Neural cell (in vitro differentiated cells): ENCODE data around the gene DNAJC3.

Source experiments
- EP300 ChIP-seq: fragments of 450-650 bp; conservative IDR thresholded peaks from 2 replicates; pipeline ENCODE4 v1.6.1; 2014; ENCODE audit warnings: antibody characterized with exemption, mild to moderate bottlenecking, moderate library complexity; ENCODE audit not compliant: poor library complexity, severe bottlenecking
- EZH2 ChIP-seq: fragments of 200-600, 300-800 bp; shearing (Covaris generic), sonication (generic); IDR thresholded peaks from 2 replicates; pipeline ENCODE4 v1.6.1; 2014; ENCODE audit warnings: antibody characterized with exemption, low read length, borderline replicate concordance, mild to moderate bottlenecking; ENCODE audit not compliant: insufficient read depth, poor library complexity, severe bottlenecking
- TF ChIP-seq, protein P1 (sequence below): fragments of 450-650 bp; IDR thresholded peaks from 2 replicates; pipeline ENCODE4 v1.5.1; 2014; ENCODE audit warnings: antibody characterized with exemption, mild to moderate bottlenecking, moderate library complexity; ENCODE audit not compliant: poor library complexity, severe bottlenecking
- TF ChIP-seq, protein P2 (sequence below): IDR thresholded peaks from 2 replicates; pipeline ENCODE4 v1.6.1; 2012; ENCODE audit warnings: borderline replicate concordance

- no peak for TF ChIP-seq EZH2
- no peak for TF ChIP-seq EP300
- TF ChIP-seq, protein P1, sequence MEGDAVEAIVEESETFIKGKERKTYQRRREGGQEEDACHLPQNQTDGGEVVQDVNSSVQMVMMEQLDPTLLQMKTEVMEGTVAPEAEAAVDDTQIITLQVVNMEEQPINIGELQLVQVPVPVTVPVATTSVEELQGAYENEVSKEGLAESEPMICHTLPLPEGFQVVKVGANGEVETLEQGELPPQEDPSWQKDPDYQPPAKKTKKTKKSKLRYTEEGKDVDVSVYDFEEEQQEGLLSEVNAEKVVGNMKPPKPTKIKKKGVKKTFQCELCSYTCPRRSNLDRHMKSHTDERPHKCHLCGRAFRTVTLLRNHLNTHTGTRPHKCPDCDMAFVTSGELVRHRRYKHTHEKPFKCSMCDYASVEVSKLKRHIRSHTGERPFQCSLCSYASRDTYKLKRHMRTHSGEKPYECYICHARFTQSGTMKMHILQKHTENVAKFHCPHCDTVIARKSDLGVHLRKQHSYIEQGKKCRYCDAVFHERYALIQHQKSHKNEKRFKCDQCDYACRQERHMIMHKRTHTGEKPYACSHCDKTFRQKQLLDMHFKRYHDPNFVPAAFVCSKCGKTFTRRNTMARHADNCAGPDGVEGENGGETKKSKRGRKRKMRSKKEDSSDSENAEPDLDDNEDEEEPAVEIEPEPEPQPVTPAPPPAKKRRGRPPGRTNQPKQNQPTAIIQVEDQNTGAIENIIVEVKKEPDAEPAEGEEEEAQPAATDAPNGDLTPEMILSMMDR, result no peak
- TF ChIP-seq, protein P2, sequence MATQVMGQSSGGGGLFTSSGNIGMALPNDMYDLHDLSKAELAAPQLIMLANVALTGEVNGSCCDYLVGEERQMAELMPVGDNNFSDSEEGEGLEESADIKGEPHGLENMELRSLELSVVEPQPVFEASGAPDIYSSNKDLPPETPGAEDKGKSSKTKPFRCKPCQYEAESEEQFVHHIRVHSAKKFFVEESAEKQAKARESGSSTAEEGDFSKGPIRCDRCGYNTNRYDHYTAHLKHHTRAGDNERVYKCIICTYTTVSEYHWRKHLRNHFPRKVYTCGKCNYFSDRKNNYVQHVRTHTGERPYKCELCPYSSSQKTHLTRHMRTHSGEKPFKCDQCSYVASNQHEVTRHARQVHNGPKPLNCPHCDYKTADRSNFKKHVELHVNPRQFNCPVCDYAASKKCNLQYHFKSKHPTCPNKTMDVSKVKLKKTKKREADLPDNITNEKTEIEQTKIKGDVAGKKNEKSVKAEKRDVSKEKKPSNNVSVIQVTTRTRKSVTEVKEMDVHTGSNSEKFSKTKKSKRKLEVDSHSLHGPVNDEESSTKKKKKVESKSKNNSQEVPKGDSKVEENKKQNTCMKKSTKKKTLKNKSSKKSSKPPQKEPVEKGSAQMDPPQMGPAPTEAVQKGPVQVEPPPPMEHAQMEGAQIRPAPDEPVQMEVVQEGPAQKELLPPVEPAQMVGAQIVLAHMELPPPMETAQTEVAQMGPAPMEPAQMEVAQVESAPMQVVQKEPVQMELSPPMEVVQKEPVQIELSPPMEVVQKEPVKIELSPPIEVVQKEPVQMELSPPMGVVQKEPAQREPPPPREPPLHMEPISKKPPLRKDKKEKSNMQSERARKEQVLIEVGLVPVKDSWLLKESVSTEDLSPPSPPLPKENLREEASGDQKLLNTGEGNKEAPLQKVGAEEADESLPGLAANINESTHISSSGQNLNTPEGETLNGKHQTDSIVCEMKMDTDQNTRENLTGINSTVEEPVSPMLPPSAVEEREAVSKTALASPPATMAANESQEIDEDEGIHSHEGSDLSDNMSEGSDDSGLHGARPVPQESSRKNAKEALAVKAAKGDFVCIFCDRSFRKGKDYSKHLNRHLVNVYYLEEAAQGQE, result no peak
Observed at GRCh38 chr13:95740979-95741320, 64.0 kb downstream of the DNAJC3 start.
